ENCODE results near the gene PIKFYVE.
"Not testable (repeated sequence)": the region's sequence is repeated elsewhere in the genome, so short reads cannot be mapped to it uniquely, and the experiment has no call there.

The PIKFYVE gene

DNA sequence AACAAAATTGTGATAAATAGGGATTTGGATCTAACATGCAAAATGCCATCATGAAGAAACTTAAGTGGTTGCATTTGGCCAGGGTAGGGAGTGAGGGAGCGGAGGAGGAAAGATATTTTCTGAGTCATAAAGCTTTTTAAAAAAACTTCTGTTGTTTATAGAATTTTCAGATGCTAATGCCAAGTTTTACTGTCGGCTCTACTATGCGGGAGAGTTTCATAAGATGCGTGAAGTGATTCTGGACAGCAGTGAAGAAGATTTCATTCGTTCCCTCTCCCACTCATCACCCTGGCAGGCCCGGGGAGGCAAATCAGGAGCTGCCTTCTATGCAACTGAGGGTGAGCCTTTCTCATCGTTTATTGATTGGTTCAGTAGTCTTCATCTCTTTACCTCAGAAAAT is 84.6 kb downstream of the PIKFYVE start:
- no peaks in the 10 kb centered on the region for H3K9me2 ChIP-seq (replicated peaks; ENCODE audit: insufficient read depth, low read length)
- H3K4me2 ChIP-seq (ENCODE audit: low read depth, low read length, poor library complexity, severe bottlenecking), result no peak overlapping the region
- H3K9me3 ChIP-seq (ENCODE audit: insufficient read depth, low read length), result no peaks in the 10 kb centered on the region
- no peaks in the 10 kb centered on the region for H4K20me1 ChIP-seq (ENCODE audit: low read depth, low read length)
- no peaks in the 10 kb centered on the region for H3K79me2 ChIP-seq (ENCODE audit: insufficient read depth, low read length)
- no peak overlapping the region for H3K4me3 ChIP-seq (ENCODE audit: insufficient read depth, low read length, poor library complexity, severe bottlenecking)
- no peaks in the 10 kb centered on the region for H3K27me3 ChIP-seq (ENCODE audit: low read length)
- no peaks in the 10 kb centered on the region for H3F3A ChIP-seq (ENCODE audit: insufficient read depth)
- H3K9ac ChIP-seq (ENCODE audit: low read length), result no peak overlapping the region
- H2AFZ ChIP-seq (ENCODE audit: low read depth, low read length, severe bottlenecking), result no peak overlapping the region
- TF ChIP-seq, protein P1, sequence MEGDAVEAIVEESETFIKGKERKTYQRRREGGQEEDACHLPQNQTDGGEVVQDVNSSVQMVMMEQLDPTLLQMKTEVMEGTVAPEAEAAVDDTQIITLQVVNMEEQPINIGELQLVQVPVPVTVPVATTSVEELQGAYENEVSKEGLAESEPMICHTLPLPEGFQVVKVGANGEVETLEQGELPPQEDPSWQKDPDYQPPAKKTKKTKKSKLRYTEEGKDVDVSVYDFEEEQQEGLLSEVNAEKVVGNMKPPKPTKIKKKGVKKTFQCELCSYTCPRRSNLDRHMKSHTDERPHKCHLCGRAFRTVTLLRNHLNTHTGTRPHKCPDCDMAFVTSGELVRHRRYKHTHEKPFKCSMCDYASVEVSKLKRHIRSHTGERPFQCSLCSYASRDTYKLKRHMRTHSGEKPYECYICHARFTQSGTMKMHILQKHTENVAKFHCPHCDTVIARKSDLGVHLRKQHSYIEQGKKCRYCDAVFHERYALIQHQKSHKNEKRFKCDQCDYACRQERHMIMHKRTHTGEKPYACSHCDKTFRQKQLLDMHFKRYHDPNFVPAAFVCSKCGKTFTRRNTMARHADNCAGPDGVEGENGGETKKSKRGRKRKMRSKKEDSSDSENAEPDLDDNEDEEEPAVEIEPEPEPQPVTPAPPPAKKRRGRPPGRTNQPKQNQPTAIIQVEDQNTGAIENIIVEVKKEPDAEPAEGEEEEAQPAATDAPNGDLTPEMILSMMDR (IDR thresholded peaks at IDR 0.05; ENCODE audit: insufficient read depth, low read length, poor library complexity, severe bottlenecking), result no peak
- TF ChIP-seq EZH2phosphoT487 (conservative IDR thresholded peaks at IDR 0.05; ENCODE audit: low read length), result no peak
- no peak overlapping the region for H3K27ac ChIP-seq (ENCODE audit: low read depth, low read length)
- H3K36me3 ChIP-seq (ENCODE audit: low read length), result peaks cover 54% of the 10 kb centered on the region

- no peak overlapping the region for H3K4me2 ChIP-seq (ENCODE audit: low read depth, low read length, poor library complexity, severe bottlenecking)
- no peaks in the 10 kb centered on the region for H4K20me1 ChIP-seq (ENCODE audit: low read depth, low read length)
- no peaks in the 10 kb centered on the region for H3K9me3 ChIP-seq (ENCODE audit: insufficient read depth, low read length)
- H3K27ac ChIP-seq (ENCODE audit: low read depth, low read length), result no peak overlapping the region
- H3K79me2 ChIP-seq (ENCODE audit: insufficient read depth, low read length), result no peaks in the 10 kb centered on the region
- H3K36me3 ChIP-seq (ENCODE audit: low read length), result peaks cover 50% of the 10 kb centered on the region
- no peaks in the 10 kb centered on the region for H3K27me3 ChIP-seq (ENCODE audit: low read length)
- no peak overlapping the region for H3K4me3 ChIP-seq (ENCODE audit: insufficient read depth, low read length, poor library complexity, severe bottlenecking)
- no peak overlapping the region for H2AFZ ChIP-seq (ENCODE audit: low read depth, low read length, severe bottlenecking)
- no peak for TF ChIP-seq EZH2phosphoT487 (conservative IDR thresholded peaks at IDR 0.05; ENCODE audit: low read length)
- TF ChIP-seq, protein P1 (IDR thresholded peaks at IDR 0.05; ENCODE audit: insufficient read depth, low read length, poor library complexity, severe bottlenecking), result no peak
- H3K9ac ChIP-seq (ENCODE audit: low read length), result no peak overlapping the region
- H3F3A ChIP-seq (ENCODE audit: insufficient read depth), result no peaks in the 10 kb centered on the region
- H3K9me2 ChIP-seq (replicated peaks; ENCODE audit: insufficient read depth, low read length), result no peaks in the 10 kb centered on the region
Observed at GRCh38 chr2:208352644-208353567, 86.9 kb downstream of the PIKFYVE start.

DNA sequence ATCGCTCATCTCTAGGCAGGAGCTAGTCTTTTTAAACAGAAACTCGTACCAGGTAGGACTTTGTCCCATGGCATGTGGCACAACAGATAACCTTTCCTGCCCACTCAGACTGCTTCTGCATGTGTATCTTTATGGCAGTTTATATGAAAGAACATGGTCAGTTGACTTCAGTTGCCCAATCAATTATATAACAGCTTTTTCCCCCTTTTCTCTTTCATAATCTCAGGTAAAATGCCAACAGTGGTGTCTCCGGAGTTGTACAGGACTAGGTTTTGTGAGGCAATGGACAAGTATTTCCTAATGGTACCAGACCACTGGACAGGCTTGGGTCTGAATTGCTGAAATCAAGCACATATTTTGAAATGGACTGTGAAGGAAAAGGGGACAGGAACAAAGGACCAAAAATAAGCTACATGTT is 88.9 kb downstream of the PIKFYVE start:
- no peak overlapping the region for H3K27ac ChIP-seq (ENCODE audit: low read depth, low read length)
- H3K79me2 ChIP-seq (ENCODE audit: insufficient read depth, low read length), result no peaks in the 10 kb centered on the region
- H3K4me3 ChIP-seq (ENCODE audit: insufficient read depth, low read length, poor library complexity, severe bottlenecking), result no peak overlapping the region
- TF ChIP-seq, protein P1 (IDR thresholded peaks at IDR 0.05; ENCODE audit: insufficient read depth, low read length, poor library complexity, severe bottlenecking), result no peak
- no peak for TF ChIP-seq EZH2phosphoT487 (conservative IDR thresholded peaks at IDR 0.05; ENCODE audit: low read length)
- no peaks in the 10 kb centered on the region for H3K27me3 ChIP-seq (ENCODE audit: low read length)
- no peaks in the 10 kb centered on the region for H3K9me3 ChIP-seq (ENCODE audit: insufficient read depth, low read length)
- 0 out of 2 replicates have a peak, but pooled peaks cover 3% of the 10 kb centered on the region for H3F3A ChIP-seq (ENCODE audit: insufficient read depth)
- H3K36me3 ChIP-seq (ENCODE audit: low read length), result peaks cover 48% of the 10 kb centered on the region
- H3K4me2 ChIP-seq (ENCODE audit: low read depth, low read length, poor library complexity, severe bottlenecking), result no peak overlapping the region
- H3K9me2 ChIP-seq (replicated peaks; ENCODE audit: insufficient read depth, low read length), result no peaks in the 10 kb centered on the region
- no peak overlapping the region for H2AFZ ChIP-seq (ENCODE audit: low read depth, low read length, severe bottlenecking)
- H4K20me1 ChIP-seq (ENCODE audit: low read depth, low read length), result no peaks in the 10 kb centered on the region
- H3K9ac ChIP-seq (ENCODE audit: low read length), result no peak overlapping the region

DNA sequence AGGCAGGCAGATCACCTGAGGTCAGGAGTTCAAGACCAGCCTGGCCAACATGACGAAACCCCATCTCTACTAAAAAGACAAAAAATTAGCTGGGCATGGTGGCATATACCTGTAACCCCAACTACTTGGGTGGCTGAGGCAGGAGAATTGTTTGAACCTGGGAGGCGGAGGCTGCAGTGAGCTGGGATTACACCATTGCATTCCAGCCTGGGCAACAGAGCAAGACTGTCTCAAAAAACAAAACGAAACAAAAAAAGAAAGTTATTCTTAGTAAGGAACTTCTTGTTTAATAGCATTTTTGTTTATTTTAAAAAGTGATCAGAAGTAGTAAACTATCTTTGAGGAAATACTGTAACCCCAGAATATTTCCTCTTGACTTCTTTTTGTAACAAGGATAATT is 90.4 kb downstream of the PIKFYVE start:
- H3K27me3 ChIP-seq (ENCODE audit: low read length); H3K79me2 ChIP-seq (ENCODE audit: insufficient read depth, low read length); H3F3A ChIP-seq (ENCODE audit: insufficient read depth); H3K27ac ChIP-seq (ENCODE audit: low read depth, low read length); H3K9me2 ChIP-seq (replicated peaks; ENCODE audit: insufficient read depth, low read length); H3K9ac ChIP-seq (ENCODE audit: low read length); H4K20me1 ChIP-seq (ENCODE audit: low read depth, low read length); H3K9me3 ChIP-seq (ENCODE audit: insufficient read depth, low read length); H3K4me2 ChIP-seq (ENCODE audit: low read depth, low read length, poor library complexity, severe bottlenecking); H2AFZ ChIP-seq (ENCODE audit: low read depth, low read length, severe bottlenecking); H3K4me3 ChIP-seq (ENCODE audit: insufficient read depth, low read length, poor library complexity, severe bottlenecking): not testable (repeated sequence)
- peaks cover 38% of the 10 kb centered on the region for H3K36me3 ChIP-seq (ENCODE audit: low read length)
